Caco-2 (cell line): Measurements from ENCODE around the gene OAS3. TPM values are rescaled to one million over a fixed set of nuclear protein-coding genes. Genes with fewer than 3 reads are reported as not detected.

ENCODE experiments used
- BruUV-seq: library from RNA; stranded (reverse); fragments of 400-500 nt; replicated peaks from 2 replicates; lab custom pipeline; 2021; lab: Mats Ljungman, UMichigan
- CTCF ChIA-PET: fragments of 300-600 bp; sonication (Branson Sonifier 250); formaldehyde crosslinking; loops from one replicate; lab custom pipeline; 2022; ENCODE audit warnings: antibody characterized with exemption; lab: Charles Lee
- POLR2A ChIA-PET: fragments of 300-600 bp; sonication (Branson Sonifier 250); formaldehyde crosslinking; loops from one replicate; lab custom pipeline; 2022; ENCODE audit warnings: antibody characterized with exemption; lab: Charles Lee
- DNase-seq, 2 experiments: peaks; one replicate each; pipeline versions ENCODE4 v3.0.0 to v3.0.0-alpha.2; 2020 to 2022
- H3K27me3 ChIP-seq: replicated peaks from 2 replicates; pipeline ENCODE4 v1.6.0; 2011; ENCODE audit warnings: low read length; ENCODE audit not compliant: control insufficient read depth, insufficient read depth
- H3K36me3 ChIP-seq: 2 replicates; pipeline ENCODE4 v1.5.1; 2011; ENCODE audit warnings: low read length; ENCODE audit not compliant: control insufficient read depth, insufficient read depth
- H3K4me1 ChIP-seq: fragments of 250-450 bp; sonication (Bioruptor Pico); 2 replicates; pipeline ENCODE4 v1.5.1; 2020; ENCODE audit warnings: mild to moderate bottlenecking
- H3K4me3 ChIP-seq: 2 replicates; pipeline ENCODE4 v1.5.1; 2011; ENCODE audit warnings: low read depth, mild to moderate bottlenecking, control low read depth, low read length
- H3K9me3 ChIP-seq: fragments of 250-450 bp; sonication (Bioruptor Pico); 2 replicates; pipeline ENCODE4 v1.5.1; 2020; ENCODE audit warnings: mild to moderate bottlenecking, moderate library complexity
- H3K27ac Mint-ChIP-seq: one replicate; pipeline ENCODE4 v1.8.0; 2022; ENCODE audit warnings: mixed read lengths; ENCODE audit not compliant: unreplicated experiment
- H3K27me3 Mint-ChIP-seq: one replicate; pipeline ENCODE4 v1.8.0; 2022; ENCODE audit warnings: mixed read lengths; ENCODE audit not compliant: insufficient read depth, unreplicated experiment
- H3K36me3 Mint-ChIP-seq: one replicate; pipeline ENCODE4 v1.8.0; 2022; ENCODE audit warnings: mild to moderate bottlenecking, mixed read lengths; ENCODE audit not compliant: insufficient read depth, unreplicated experiment
- H3K4me1 Mint-ChIP-seq: one replicate; pipeline ENCODE4 v1.8.0; 2022; ENCODE audit warnings: low read depth, mixed read lengths; ENCODE audit not compliant: unreplicated experiment
- H3K4me3 Mint-ChIP-seq: one replicate; pipeline ENCODE4 v1.8.0; 2022; ENCODE audit warnings: mild to moderate bottlenecking, moderate library complexity, mixed read lengths; ENCODE audit not compliant: unreplicated experiment
- H3K9me3 Mint-ChIP-seq: one replicate; pipeline ENCODE4 v1.8.0; 2022; ENCODE audit warnings: mixed read lengths; ENCODE audit not compliant: unreplicated experiment
- intact Hi-C: fragments of 100-400 bp; cut with micrococcal nuclease; formaldehyde crosslinking; loops from one replicate; pipeline ENCODE4 v1.10.0; 2022; ENCODE audit not compliant: unreplicated experiment
- total RNA-seq: library from RNA; stranded (reverse); gene quantifications from 2 replicates; pipeline ENCODE4 v1.2.3, GENCODE V29; 2022
- TF ChIP-seq, protein P1 (sequence below), 2 experiments: fragments of 200-600 bp in 1 of 2; IDR thresholded peaks; 1 replicate in 1 of 2; 2 replicates in 1 of 2; pipeline versions ENCODE4 v1.5.1 to v1.8.0; 2011 to 2022; ENCODE audit warnings: antibody characterized with exemption in 1 of 2, control low read depth in 1 of 2, inconsistent platforms in 1 of 2, low read depth in 1 of 2, low read length in 1 of 2, mild to moderate bottlenecking in 1 of 2, moderate library complexity in 1 of 2; ENCODE audit not compliant: insufficient read depth in 1 of 2, severe bottlenecking in 1 of 2, unreplicated experiment in 1 of 2

The OAS3 gene
- total RNA-seq, 1 experiment from 2014 or later = 22.1 TPM

DNA sequence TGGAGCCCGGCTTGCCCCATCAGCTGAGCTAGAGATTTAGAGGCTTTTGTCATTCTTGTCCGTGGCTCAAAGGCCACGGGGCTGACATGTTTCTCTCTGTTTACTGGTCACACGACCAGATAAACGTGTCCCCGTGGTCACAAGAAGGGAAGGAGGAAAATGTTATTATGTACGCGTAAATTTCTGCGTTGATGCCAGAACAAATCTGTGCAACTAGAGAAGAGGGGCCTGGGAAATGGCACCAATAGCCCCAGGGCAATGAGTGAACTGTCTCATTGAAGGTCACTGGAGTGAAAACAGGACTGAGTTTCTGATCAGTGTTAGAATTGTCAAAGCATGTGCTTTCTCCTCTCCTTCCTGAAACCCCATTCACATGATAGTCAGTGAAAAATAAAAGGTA lies 65.4 kb downstream of the OAS3 start:
- Mint-ChIP-seq H3K4me3 (no peak overlapping the region), H3K27me3 (peaks cover 14% of the 10 kb centered on the region), H3K9me3 (peaks cover 5% of the 10 kb centered on the region), H3K4me1 (peaks cover 6% of the 10 kb centered on the region), H3K27ac (no peak overlapping the region), H3K36me3 (no peaks in the 10 kb centered on the region)
- ChIA-PET CTCF (no interaction called here), POLR2A (no interaction called here)
- no peak for DNase-seq
- Histone ChIP-seq H3K27me3 (no peaks in the 10 kb centered on the region; the same call in 1 of the 2 replicates), H3K36me3 (no peaks in the 10 kb centered on the region; the same call in 1 of the 2 replicates), H3K9me3 (no peaks in the 10 kb centered on the region), H3K4me3 (no peak overlapping the region), H3K4me1 (no peaks in the 10 kb centered on the region)
- intact Hi-C loops = no loop called here
- TF ChIP-seq, protein P1, sequence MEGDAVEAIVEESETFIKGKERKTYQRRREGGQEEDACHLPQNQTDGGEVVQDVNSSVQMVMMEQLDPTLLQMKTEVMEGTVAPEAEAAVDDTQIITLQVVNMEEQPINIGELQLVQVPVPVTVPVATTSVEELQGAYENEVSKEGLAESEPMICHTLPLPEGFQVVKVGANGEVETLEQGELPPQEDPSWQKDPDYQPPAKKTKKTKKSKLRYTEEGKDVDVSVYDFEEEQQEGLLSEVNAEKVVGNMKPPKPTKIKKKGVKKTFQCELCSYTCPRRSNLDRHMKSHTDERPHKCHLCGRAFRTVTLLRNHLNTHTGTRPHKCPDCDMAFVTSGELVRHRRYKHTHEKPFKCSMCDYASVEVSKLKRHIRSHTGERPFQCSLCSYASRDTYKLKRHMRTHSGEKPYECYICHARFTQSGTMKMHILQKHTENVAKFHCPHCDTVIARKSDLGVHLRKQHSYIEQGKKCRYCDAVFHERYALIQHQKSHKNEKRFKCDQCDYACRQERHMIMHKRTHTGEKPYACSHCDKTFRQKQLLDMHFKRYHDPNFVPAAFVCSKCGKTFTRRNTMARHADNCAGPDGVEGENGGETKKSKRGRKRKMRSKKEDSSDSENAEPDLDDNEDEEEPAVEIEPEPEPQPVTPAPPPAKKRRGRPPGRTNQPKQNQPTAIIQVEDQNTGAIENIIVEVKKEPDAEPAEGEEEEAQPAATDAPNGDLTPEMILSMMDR (IDR thresholded peaks at IDR 0.05; ENCODE audit: insufficient read depth in 1 of 2, low read depth in 1 of 2, low read length in 1 of 2, severe bottlenecking in 1 of 2, unreplicated experiment in 1 of 2) = no peak
- no TSS peak for BruUV-seq

GRCh38 chr12:113005762-113006161 lies 67.5 kb downstream of the OAS3 start:
- H3K4me1 Mint-ChIP-seq = peaks cover 6% of the 10 kb centered on the region
- H3K9me3 ChIP-seq = no peaks in the 10 kb centered on the region
- H3K9me3 Mint-ChIP-seq = no peaks in the 10 kb centered on the region
- H3K36me3 Mint-ChIP-seq = no peaks in the 10 kb centered on the region
- H3K36me3 ChIP-seq = no peaks in the 10 kb centered on the region
- TF ChIP-seq, protein P1 (IDR thresholded peaks at IDR 0.05; ENCODE audit: insufficient read depth in 1 of 2, low read depth in 1 of 2, low read length in 1 of 2, severe bottlenecking in 1 of 2, unreplicated experiment in 1 of 2) = peak; percentile 10 to 14
- H3K27ac Mint-ChIP-seq = no peak overlapping the region
- H3K4me1 ChIP-seq = no peaks in the 10 kb centered on the region
- H3K27me3 ChIP-seq = no peaks in the 10 kb centered on the region; the same call in 1 of the 2 replicates
- POLR2A ChIA-PET = no interaction called here
- peaks cover 12% of the 10 kb centered on the region for H3K27me3 Mint-ChIP-seq
- no peak overlapping the region for H3K4me3 Mint-ChIP-seq
- CTCF ChIA-PET = no interaction called here
- no peak for DNase-seq
- intact Hi-C loops = no loop called here
- no TSS peak for BruUV-seq
- no peak overlapping the region for H3K4me3 ChIP-seq

DNA sequence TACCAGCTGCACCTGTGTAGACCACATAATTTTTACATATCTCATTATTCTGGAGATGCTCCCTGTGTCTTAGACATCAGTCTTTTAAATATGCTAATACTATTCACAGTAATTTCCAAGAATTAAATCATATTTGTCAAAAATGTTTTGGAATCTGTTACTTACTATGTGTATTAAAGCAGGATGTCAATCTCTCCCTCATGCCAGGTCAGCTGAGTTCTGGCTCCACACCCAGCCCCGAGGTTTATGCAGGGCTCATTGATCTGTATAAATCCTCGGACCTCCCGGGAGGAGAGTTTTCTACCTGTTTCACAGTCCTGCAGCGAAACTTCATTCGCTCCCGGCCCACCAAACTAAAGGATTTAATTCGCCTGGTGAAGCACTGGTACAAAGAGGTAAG lies 67.9 kb downstream of the OAS3 start:
- H3K27me3 ChIP-seq = no peaks in the 10 kb centered on the region; the same call in 1 of the 2 replicates
- no peaks in the 10 kb centered on the region for H3K9me3 ChIP-seq
- H3K27me3 Mint-ChIP-seq = peaks cover 12% of the 10 kb centered on the region
- TF ChIP-seq, protein P1 (IDR thresholded peaks at IDR 0.05; ENCODE audit: insufficient read depth in 1 of 2, low read depth in 1 of 2, low read length in 1 of 2, severe bottlenecking in 1 of 2, unreplicated experiment in 1 of 2) = no peak
- no peak for DNase-seq
- H3K27ac Mint-ChIP-seq = no peak overlapping the region
- ChIA-PET CTCF (no interaction called here), POLR2A (no interaction called here)
- no peak overlapping the region for H3K4me3 ChIP-seq
- peaks cover 6% of the 10 kb centered on the region for H3K4me1 Mint-ChIP-seq
- no peaks in the 10 kb centered on the region for H3K4me1 ChIP-seq
- no peaks in the 10 kb centered on the region for H3K36me3 ChIP-seq
- H3K9me3 Mint-ChIP-seq = no peaks in the 10 kb centered on the region
- no peak overlapping the region for H3K4me3 Mint-ChIP-seq
- H3K36me3 Mint-ChIP-seq = no peaks in the 10 kb centered on the region
- BruUV-seq = no TSS peak
- intact Hi-C loops = no loop called here
